Psoas muscle (tissue), 8 donors: ENCODE results near the gene SMAGP. TPM values are rescaled to one million over a fixed set of nuclear protein-coding genes. Genes with fewer than 3 reads are reported as not detected.

ENCODE experiments used
- ATAC-seq, 4 donors: fragments of 200-7000 bp; cut with Tn5 transposase; one replicate each; pipeline ENCODE4 v1.9.1; 2020; ENCODE audit warnings: moderate library complexity in 3 of 4, mild to moderate bottlenecking in 2 of 4
- DNase-seq, 2 donors: peaks; one replicate each; pipeline ENCODE4 v3.0.0-alpha.2; 2020
- H3K27ac ChIP-seq: fragments of 200-600 bp; one replicate; pipeline ENCODE4 v1.8.0; 2022
- H3K27me3 ChIP-seq, 3 donors: fragments of 200-600 bp in 1 of 3; one replicate each; pipeline versions ENCODE4 v1.6.1 to v1.8.0; 2013 to 2022; ENCODE audit warnings: low read length in 2 of 3, mild to moderate bottlenecking in 2 of 3, moderate library complexity in 1 of 3; ENCODE audit not compliant: insufficient read depth in 3 of 3
- H3K36me3 ChIP-seq, 2 donors: fragments of 200-600 bp in 1 of 2; one replicate each; pipeline versions ENCODE4 v1.6.1 to v1.8.0; 2013 to 2022; ENCODE audit warnings: low read depth in 1 of 2, mild to moderate bottlenecking in 1 of 2, moderate library complexity in 1 of 2; ENCODE audit not compliant: insufficient read depth in 1 of 2
- H3K4me1 ChIP-seq: fragments of 200-600 bp; one replicate; pipeline ENCODE4 v1.8.0; 2022
- H3K4me3 ChIP-seq: fragments of 200-600 bp; one replicate; pipeline ENCODE4 v1.8.0; 2022; ENCODE audit warnings: mild to moderate bottlenecking
- H3K9me3 ChIP-seq: fragments of 200-600 bp; one replicate; pipeline ENCODE4 v1.8.0; 2022
- CTCF ChIP-seq: fragments of 200-600 bp; IDR thresholded peaks from one replicate; pipeline ENCODE4 v1.8.0; 2022; ENCODE audit warnings: antibody characterized with exemption
- WGBS, 3 donors: extraction: QIAGEN DNeasy Blood & Tissue Kit; methylation state at CpG; one replicate each; pipeline versions ENCODE4 v1.1.6 to v1.1.7; 2013; 5-methylcytosine and 5-hydroxymethylcytosine counted together
- intact Hi-C, 2 donors: fragments of 100-400 bp; cut with DNase I; formaldehyde crosslinking; loops; one replicate each; pipeline versions ENCODE4 v1.11.0 to v1.14.2; 2022
- polyA plus RNA-seq, 3 donors: library from polyadenylated mRNA; stranded (reverse); fragments of 200-250 nt; gene quantifications; one replicate each; pipeline ENCODE4 v1.2.3, GENCODE V29; 2013
- total RNA-seq, 4 donors: library from RNA; stranded (reverse); fragmentation: NEBNext Ultra II Directional in 2 of 4; extraction: Animal tissue kit (Norgen Biotek cat#: 25700) in 2 of 4; gene quantifications; one replicate each; pipeline versions ENCODE4 v1.2.1 to v1.2.4, GENCODE V29; 2021 to 2023
- donor health status: healthy with polysubstance abuse.
- donor health status: DM: no; HTN: no; CAD: no; lungs with moderate emphysema.
- donor health status: Bipolar disorder and iron deficiency.
- donor health status: healthy.
- donor health status: DM: yes; HTN: yes; CAD: no.
- donor health status: DM: no; HTN: no; CAD: no.
- donor health status: DM: no; HTN: no; CAD: no.
- donor health status: DM: yes; HTN: yes; CAD: no.

Gene SMAGP
- total and polyA plus RNA-seq, 7 donors: 1.8 to 5.2 (median 2.4) TPM

GRCh38 chr12:51217133-51217967 lies 52.9 kb downstream of the SMAGP start:
- 0 to 1% (median 0%) methylated on average over 58 to 81 of the region's 81 CpGs for WGBS, 3 donors
- H3K4me3 ChIP-seq: peak overlapping the region; percentile 75
- peaks cover 16% of the 10 kb centered on the region for H3K4me1 ChIP-seq
- H3K27me3 ChIP-seq: no peaks in the 10 kb centered on the region
- H3K36me3 ChIP-seq: peaks cover 0 to 8% of the 10 kb centered on the region in 2 donors
- peak; percentile 14 for TF ChIP-seq CTCF
- intact Hi-C loops: loop anchor here in 1 of 2 donors (5.0 kb wide), 1 partner anchor 45 kb away; the partner anchor contains the start of gene TFCP2
- peak; percentile 61 to 86 for DNase-seq
- no peaks in the 10 kb centered on the region for H3K9me3 ChIP-seq
- ATAC-seq: peak; percentile 63 to 74 (median 72)
- peak overlapping the region; percentile 92 for H3K27ac ChIP-seq

- H3K4me3 ChIP-seq: peak overlapping the region; percentile 75
- H3K9me3 ChIP-seq: no peaks in the 10 kb centered on the region
- H3K27me3 ChIP-seq: no peaks in the 10 kb centered on the region
- 17 to 32% (median 22%) methylated on average over 7 of the region's 7 CpGs for WGBS, 3 donors
- peak overlapping the region; percentile 92 for H3K27ac ChIP-seq
- DNase-seq (no peak), ATAC-seq (no peak)
- intact Hi-C loops: loop anchor here in 1 of 2 donors (5.0 kb wide), 1 partner anchor 44 kb away; the partner anchor contains the start of gene TFCP2
- no peak for TF ChIP-seq CTCF
- H3K4me1 ChIP-seq: peaks cover 16% of the 10 kb centered on the region
- H3K36me3 ChIP-seq: peaks cover 0 to 8% of the 10 kb centered on the region in 2 donors
Observed at GRCh38 chr12:51216642-51217041, 53.6 kb downstream of the SMAGP start.

- 89 to 91% (median 90%) methylated on average over 5 of the region's 5 CpGs for WGBS, 3 donors
- DNase-seq: no peak
Observed at GRCh38 chr12:51214895-51215294, 55.3 kb downstream of the SMAGP start.

GRCh38 chr12:51210690-51211395 lies 59.4 kb downstream of the SMAGP start:
- no peak overlapping the region for H3K27ac ChIP-seq
- H3K4me1 ChIP-seq: no peaks in the 10 kb centered on the region
- TF ChIP-seq CTCF: no peak
- no peaks in the 10 kb centered on the region for H3K27me3 ChIP-seq
- peaks cover 0 to 28% of the 10 kb centered on the region in 2 donors for H3K36me3 ChIP-seq
- H3K9me3 ChIP-seq: no peaks in the 10 kb centered on the region
- 58 to 60% (median 58%) methylated on average over 2 of the region's 2 CpGs for WGBS, 3 donors
- ATAC-seq: no peak
- DNase-seq: no peak
- H3K4me3 ChIP-seq: no peak overlapping the region
- intact Hi-C loops: no loop called here

More at GRCh38 chr12:51214895-51215294, 55.3 kb downstream of the SMAGP start:
- no peak for TF ChIP-seq CTCF
- H3K27ac ChIP-seq: no peak overlapping the region
- H3K4me1 ChIP-seq: peaks cover 16% of the 10 kb centered on the region
- H3K27me3 ChIP-seq: no peaks in the 10 kb centered on the region
- peaks cover 0 to 19% of the 10 kb centered on the region in 2 donors for H3K36me3 ChIP-seq
- intact Hi-C loops: loop anchor here in 1 of 2 donors (2.0 to 5.0 kb wide), 2 partner anchors 26 to 43 kb away; partner anchors contain the start of gene TFCP2
- no peak overlapping the region for H3K4me3 ChIP-seq
- no peak for ATAC-seq
- no peaks in the 10 kb centered on the region for H3K9me3 ChIP-seq
